ENCODE data around the gene COL12A1.

Gene COL12A1

DNA sequence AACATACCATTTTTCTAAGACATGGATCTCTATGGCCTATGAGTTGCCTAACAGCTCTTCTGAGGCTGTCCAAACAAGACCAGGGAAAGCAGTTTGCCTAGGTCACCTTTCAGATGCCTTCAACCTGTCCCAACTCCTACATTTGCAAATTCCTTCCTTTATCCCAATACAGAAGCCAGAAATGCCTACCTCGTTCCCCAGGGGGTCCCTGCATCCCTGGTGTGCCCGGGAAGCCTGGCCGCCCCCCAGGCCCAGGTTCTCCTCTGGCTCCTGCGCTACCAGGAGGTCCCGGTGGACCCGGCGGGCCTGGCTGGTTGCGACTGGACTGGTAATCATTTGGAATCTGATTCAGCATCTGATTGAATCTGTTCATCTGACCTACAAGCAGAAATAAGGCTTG, 115.9 kb downstream of the COL12A1 start:
- Mint-ChIP-seq H3K27ac (no peak overlapping the region), H3K4me3 (no peak overlapping the region), H3K27me3 (peaks cover 9% of the 10 kb centered on the region), H3K4me1 (no peaks in the 10 kb centered on the region), H3K9me3 (peaks cover 3% of the 10 kb centered on the region), H3K36me3 (no peaks in the 10 kb centered on the region)
- no peak for ATAC-seq

DNA sequence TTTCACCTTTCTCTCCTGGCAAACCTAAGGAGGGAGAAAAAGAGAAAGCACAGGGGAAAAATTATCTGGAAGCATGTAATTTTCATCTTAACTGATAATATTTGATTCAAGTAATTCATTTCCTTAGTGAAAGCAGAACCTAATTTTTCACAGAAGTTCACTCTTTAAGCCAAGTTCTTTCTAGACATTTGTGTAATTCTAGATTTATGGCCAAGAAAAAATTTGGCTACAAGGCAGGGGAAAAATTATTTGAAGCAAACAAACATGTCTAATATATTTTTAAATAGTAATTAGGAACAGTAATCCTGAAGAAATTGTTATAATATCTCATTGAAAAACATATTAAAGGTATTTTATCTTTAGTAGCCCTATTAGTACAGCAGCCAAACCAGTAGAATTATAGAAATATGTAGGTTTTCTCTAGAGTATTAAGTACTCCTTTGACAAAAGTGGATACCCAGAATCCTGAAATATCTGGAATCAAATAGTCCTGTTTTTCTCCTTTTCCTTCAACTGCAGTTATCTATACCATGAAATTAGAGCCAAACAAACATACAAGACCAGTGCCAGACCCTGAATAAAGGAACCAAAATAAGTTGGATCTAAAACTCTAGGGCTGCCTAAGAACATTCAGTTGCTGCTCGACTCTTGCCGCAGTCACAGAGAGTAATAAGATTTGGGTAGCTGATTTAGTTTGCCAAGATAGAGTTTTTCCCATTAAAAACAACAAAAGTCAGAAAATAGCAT, 116.5 kb downstream of the COL12A1 start:
- Mint-ChIP-seq H3K4me3 (no peak overlapping the region), H3K36me3 (no peaks in the 10 kb centered on the region), H3K27ac (no peak overlapping the region), H3K9me3 (peaks cover 3% of the 10 kb centered on the region), H3K27me3 (peaks cover 15% of the 10 kb centered on the region), H3K4me1 (no peaks in the 10 kb centered on the region)
- no peak for ATAC-seq

DNA sequence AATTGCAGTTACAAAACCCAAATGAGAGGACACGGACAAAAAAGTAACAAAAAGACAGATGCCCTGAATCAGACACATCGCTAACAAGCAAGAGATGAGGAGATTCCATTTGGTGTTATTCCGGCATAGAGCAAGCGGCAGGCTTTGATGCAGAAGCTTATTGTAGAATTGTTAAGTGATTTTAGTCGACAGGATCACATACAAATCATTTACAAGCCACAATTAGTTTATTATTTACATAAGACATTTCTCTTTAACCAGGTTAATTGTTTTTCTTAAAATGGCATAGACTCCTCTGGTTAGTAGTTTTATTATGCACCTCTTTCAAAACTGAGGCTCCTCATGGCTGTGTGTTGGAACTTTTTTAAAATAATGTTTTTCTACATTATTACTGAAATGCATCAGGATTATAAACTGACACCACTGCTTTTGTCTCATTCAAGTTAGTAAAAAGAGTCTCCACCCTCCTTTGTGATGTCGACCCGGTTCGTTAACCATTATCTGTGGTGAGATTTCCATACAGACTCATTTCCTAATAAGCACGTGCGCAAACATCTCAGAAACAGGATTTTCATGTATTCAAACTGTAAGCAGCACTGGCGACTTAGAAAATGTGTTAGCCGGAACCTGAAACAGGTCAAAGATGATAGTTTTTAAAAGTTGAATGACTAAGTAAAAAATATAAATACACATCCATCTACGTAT, 119.8 kb downstream of the COL12A1 start:
- H3K4me1 Mint-ChIP-seq, result no peaks in the 10 kb centered on the region
- no peak overlapping the region for H3K4me3 Mint-ChIP-seq
- H3K27ac Mint-ChIP-seq, result no peak overlapping the region
- no peaks in the 10 kb centered on the region for H3K36me3 Mint-ChIP-seq
- H3K9me3 Mint-ChIP-seq, result peaks cover 3% of the 10 kb centered on the region
- no peak for ATAC-seq
- peaks cover 19% of the 10 kb centered on the region for H3K27me3 Mint-ChIP-seq

DNA sequence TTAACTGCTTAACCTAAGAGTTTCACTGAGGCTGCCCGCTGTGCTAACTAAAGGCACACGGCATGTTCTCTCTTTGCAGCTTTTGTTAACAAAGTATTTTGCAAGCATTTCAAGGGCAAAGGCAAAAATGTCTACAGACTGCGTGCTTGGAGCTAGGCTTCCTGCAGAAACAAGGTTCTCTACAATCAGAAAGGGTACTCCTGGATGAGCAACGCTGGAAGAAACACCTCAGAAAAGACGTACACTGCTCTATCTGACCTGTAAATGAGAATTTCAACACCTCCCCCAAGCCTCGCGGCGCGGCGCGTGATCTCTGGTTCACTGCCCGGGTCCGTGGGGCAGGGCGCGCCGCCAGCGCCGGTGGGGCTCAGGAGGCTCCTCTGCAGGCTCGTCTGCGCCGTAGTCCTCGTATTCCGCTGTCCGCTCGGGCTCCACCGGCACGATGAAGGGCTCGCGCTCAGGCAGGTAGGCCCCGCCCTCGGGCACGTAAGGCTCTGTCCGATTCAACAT, 120.9 kb downstream of the COL12A1 start:
- peaks cover 3% of the 10 kb centered on the region for H3K9me3 Mint-ChIP-seq
- ATAC-seq, result no peak
- no peaks in the 10 kb centered on the region for H3K4me1 Mint-ChIP-seq
- H3K27me3 Mint-ChIP-seq, result peaks cover 19% of the 10 kb centered on the region
- H3K27ac Mint-ChIP-seq, result no peak overlapping the region
- no peak overlapping the region for H3K4me3 Mint-ChIP-seq
- H3K36me3 Mint-ChIP-seq, result no peaks in the 10 kb centered on the region

DNA sequence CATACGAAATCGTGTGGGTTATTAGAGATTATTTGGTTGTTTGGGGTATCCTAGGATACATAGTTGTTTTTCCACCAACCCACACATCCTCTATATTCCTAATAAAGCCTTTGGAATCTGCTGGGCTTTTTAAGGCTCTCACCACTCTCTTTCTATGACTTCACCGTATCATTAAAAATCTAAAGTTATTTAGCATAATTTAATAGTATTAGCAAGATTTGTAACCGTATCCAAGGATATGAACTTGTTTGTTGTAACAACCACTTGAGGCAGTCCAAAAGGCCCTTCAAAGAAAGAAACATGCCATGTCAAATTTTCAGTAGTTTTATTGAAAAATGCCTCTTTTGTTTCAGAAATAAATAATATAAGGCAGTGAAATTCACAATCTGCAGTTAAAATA, 121.8 kb downstream of the COL12A1 start:
- Mint-ChIP-seq H3K9me3 (peaks cover 3% of the 10 kb centered on the region), H3K36me3 (no peaks in the 10 kb centered on the region), H3K27me3 (peaks cover 19% of the 10 kb centered on the region), H3K4me1 (no peaks in the 10 kb centered on the region), H3K4me3 (no peak overlapping the region), H3K27ac (no peak overlapping the region)
- no peak for ATAC-seq

DNA sequence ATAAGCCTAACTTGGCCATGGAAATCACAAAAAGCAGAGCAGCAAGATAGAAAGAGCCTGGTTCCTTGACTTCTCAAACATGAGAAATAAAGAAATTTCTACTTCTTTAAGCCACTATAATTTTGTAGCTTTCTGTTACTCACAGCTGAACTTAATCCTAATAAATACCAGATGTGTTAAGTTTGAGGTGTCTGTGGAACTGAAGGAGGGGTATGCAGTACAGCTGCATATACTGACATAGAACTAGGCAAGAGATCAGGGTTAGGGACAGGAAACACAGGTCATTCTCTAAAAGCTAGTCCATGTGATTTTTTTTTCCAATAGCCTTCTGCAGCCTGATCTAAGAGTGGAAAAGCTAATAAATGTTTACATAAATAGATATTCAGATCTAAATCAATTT, 123.9 kb downstream of the COL12A1 start:
- no peak for ATAC-seq
- no peaks in the 10 kb centered on the region for H3K9me3 Mint-ChIP-seq
- H3K27ac Mint-ChIP-seq, result no peak overlapping the region
- no peaks in the 10 kb centered on the region for H3K4me1 Mint-ChIP-seq
- H3K36me3 Mint-ChIP-seq, result no peaks in the 10 kb centered on the region
- H3K4me3 Mint-ChIP-seq, result no peak overlapping the region
- H3K27me3 Mint-ChIP-seq, result peaks cover 19% of the 10 kb centered on the region

DNA sequence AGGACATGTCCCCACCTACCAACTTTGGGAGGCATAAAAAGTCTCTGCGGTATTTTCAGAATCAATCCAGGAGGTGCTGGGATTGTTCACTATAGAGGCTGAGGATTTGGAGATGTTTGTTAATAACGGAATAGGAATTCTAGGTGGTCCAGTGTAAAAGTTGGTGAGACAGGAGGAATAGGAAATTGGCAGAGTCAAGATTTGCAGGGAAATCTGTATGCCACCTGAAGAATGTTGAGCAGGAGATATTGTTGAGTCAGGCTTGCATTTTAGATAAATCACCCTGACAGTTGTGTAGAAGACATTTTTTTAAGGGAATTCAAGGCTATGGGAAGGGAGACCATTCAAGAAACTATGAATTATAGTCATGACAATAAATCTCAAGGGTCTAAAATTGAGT, 124.8 kb downstream of the COL12A1 start:
- peaks cover 19% of the 10 kb centered on the region for H3K27me3 Mint-ChIP-seq
- no peaks in the 10 kb centered on the region for H3K36me3 Mint-ChIP-seq
- H3K27ac Mint-ChIP-seq, result no peak overlapping the region
- H3K4me3 Mint-ChIP-seq, result no peak overlapping the region
- no peaks in the 10 kb centered on the region for H3K9me3 Mint-ChIP-seq
- H3K4me1 Mint-ChIP-seq, result no peaks in the 10 kb centered on the region
- ATAC-seq, result no peak

DNA sequence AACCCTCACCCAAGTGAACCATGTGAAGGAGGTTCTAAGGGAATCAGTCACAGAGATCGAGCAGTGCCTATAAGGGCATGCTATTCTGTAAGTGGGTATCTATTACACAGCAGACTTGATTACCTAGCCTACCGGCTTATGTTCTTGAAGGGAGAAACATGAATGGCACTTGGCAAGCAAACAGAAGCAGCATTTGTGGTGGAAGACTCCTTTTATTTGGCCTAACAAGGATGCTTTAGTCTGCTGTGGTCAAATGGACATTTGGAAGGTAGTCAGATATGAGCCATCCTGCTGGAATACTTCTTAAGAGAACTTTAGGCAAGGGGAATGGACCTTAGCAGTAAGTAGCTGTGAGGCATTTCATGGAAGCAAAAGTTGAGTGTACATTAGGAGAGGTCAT, 126.3 kb downstream of the COL12A1 start:
- ATAC-seq, result no peak
- Mint-ChIP-seq H3K27me3 (peaks cover 6% of the 10 kb centered on the region), H3K9me3 (no peaks in the 10 kb centered on the region), H3K36me3 (no peaks in the 10 kb centered on the region), H3K4me3 (no peak overlapping the region), H3K27ac (no peak overlapping the region), H3K4me1 (no peaks in the 10 kb centered on the region)

DNA sequence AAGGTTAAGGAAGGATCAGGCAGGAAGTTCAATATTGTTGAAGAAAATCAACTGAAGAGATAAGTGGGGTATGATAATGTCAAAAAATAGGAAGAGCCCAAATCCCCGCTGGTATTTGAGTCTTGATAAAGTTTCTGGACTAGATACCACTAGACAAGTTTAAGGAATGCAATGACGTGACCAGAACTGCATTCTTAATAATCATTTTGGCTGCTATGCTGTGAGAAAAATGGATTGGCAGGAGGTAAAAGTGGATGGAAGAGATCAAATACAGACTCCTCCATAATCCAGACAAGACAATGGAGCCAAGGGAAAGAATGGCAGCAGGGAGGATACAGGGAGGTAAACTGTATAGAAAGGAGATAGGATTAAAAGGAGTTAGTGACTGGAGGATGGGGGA, 128.2 kb downstream of the COL12A1 start:
- no peaks in the 10 kb centered on the region for H3K36me3 Mint-ChIP-seq
- no peaks in the 10 kb centered on the region for H3K27me3 Mint-ChIP-seq
- H3K27ac Mint-ChIP-seq, result no peak overlapping the region
- H3K4me3 Mint-ChIP-seq, result no peak overlapping the region
- H3K9me3 Mint-ChIP-seq, result no peaks in the 10 kb centered on the region
- ATAC-seq, result no peak
- no peaks in the 10 kb centered on the region for H3K4me1 Mint-ChIP-seq

DNA sequence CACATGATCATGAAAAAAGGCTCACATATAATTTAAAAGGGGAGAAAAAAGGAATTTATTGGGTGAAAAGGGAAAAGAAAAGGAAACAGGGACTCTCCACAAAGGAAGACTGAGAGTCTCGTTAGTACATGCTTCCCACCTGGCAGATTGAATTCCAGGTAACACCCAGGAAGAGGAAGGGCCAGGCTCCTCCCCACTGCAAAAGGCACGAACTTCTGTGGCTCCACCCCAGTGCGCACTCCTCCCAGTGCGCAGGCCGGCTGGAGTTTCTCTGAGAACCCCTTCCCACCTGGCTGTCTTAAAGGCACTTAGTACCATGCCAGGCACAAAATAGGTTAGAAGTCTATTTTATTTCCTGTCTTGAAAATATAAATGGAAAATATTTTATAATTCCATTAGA, 129.8 kb downstream of the COL12A1 start:
- Mint-ChIP-seq H3K4me1 (no peaks in the 10 kb centered on the region), H3K4me3 (no peak overlapping the region), H3K27me3 (no peaks in the 10 kb centered on the region), H3K36me3 (no peaks in the 10 kb centered on the region), H3K27ac (no peak overlapping the region), H3K9me3 (no peaks in the 10 kb centered on the region)
- ATAC-seq, result no peak

DNA sequence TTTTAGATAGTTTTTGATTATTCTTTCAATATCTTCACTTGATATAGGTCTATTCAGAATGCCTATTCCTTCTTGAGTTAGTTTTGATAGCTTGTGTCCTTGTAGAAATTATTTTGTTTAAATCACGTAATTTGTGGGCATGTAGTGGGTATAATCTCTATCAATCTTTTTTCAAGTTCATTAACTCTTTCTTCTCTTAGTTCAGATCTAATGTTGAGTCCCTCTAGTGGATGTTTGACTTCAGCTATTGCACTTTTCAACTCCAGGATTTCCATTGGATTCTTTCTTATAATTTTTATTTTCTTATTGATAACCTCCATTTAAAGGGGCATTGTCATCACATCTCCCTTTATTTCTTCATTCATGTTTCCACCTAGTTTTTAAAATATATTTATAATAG, 135.6 kb downstream of the COL12A1 start:
- Mint-ChIP-seq H3K27me3 (no peaks in the 10 kb centered on the region), H3K4me3 (no peak overlapping the region), H3K4me1 (no peaks in the 10 kb centered on the region), H3K9me3 (peaks cover 3% of the 10 kb centered on the region), H3K27ac (no peak overlapping the region), H3K36me3 (no peaks in the 10 kb centered on the region)
- no peak for ATAC-seq

DNA sequence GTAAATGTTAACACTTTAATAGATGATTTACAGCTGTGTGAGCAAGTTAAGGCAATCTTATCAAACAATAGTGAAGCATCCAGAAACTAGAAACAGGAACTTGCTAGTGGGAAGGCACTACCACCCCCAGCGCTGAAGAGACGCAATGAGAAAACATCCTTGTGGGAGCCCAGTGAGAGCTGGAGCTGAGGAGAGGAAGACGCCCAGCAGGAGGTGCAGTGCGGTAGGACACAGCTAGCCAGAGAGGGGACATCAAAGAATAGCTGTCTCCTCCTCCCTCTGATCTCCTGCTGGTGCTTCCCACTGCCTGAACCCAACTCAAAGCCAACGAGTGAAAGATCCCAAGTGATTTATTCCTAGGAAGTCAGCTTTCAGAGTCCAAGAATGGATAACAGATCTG, 140.3 kb downstream of the COL12A1 start:
- Mint-ChIP-seq H3K9me3 (peaks cover 7% of the 10 kb centered on the region), H3K4me3 (no peak overlapping the region), H3K27ac (no peak overlapping the region), H3K27me3 (no peaks in the 10 kb centered on the region), H3K4me1 (no peaks in the 10 kb centered on the region), H3K36me3 (no peaks in the 10 kb centered on the region)
- ATAC-seq, result no peak

DNA sequence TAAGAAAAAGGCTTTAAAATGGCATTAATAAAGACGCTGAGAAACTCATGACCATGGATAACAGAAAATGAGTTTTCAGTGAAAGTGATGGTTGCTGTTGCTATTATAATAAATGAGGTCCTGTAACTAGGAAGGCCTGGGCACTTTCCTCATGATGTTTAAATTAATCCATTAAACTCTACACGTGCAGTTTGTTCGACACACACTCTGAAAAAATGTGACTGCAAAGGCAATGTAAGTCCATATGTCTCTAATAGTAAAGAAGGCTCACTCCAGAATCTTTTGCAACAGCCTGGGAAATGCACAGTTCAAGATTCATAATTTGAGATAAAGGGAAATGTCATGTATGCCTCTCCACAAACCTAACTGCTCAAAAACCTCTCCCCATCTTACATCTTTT, 153.4 kb downstream of the COL12A1 start:
- H3K4me1 Mint-ChIP-seq, result no peaks in the 10 kb centered on the region
- H3K4me3 Mint-ChIP-seq, result no peak overlapping the region
- H3K9me3 Mint-ChIP-seq, result peaks cover 8% of the 10 kb centered on the region
- no peak for ATAC-seq
- no peaks in the 10 kb centered on the region for H3K36me3 Mint-ChIP-seq
- no peak overlapping the region for H3K27ac Mint-ChIP-seq
- H3K27me3 Mint-ChIP-seq, result no peaks in the 10 kb centered on the region

DNA sequence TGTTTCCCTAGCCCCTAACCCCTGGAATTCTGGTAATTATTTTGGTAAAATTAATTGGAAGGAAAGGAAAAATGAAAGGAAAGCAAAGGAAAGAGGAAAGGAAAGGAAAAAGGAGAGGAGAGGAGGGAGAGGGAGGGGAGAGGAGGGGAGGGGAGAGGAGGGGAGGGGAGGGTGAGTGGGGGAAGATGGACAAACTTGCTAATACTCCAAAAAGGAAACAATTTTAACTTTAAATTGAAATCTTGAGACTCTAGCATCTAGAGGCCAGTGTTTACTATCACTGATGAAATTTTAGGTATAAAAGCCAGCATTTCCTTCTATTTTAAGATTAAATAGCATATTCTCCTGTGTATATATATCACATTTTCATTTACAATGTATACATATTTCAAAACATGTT, 156.5 kb downstream of the COL12A1 start:
- no peak overlapping the region for H3K27ac Mint-ChIP-seq
- no peaks in the 10 kb centered on the region for H3K27me3 Mint-ChIP-seq
- no peaks in the 10 kb centered on the region for H3K4me1 Mint-ChIP-seq
- no peak overlapping the region for H3K4me3 Mint-ChIP-seq
- no peaks in the 10 kb centered on the region for H3K36me3 Mint-ChIP-seq
- no peak for ATAC-seq
- H3K9me3 Mint-ChIP-seq, result peaks cover 8% of the 10 kb centered on the region

DNA sequence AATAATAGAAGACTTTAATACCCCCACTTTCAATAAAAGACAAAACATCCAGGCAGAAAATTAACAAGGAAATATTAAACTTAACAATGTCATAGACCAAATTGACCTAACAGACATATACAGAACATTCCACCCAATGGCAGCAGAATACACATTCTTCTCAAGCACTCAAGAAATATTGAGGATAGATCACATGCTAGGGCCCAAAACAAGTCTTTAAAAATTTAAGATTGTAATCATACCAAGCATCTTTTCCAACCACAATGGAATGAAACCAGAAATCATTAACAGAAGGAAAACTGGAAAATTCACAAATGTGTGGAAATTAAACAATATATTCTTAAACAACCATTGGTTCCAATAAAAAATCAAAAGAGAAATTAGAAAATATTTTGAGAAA, 161.0 kb downstream of the COL12A1 start:
- no peaks in the 10 kb centered on the region for H3K27me3 Mint-ChIP-seq

DNA sequence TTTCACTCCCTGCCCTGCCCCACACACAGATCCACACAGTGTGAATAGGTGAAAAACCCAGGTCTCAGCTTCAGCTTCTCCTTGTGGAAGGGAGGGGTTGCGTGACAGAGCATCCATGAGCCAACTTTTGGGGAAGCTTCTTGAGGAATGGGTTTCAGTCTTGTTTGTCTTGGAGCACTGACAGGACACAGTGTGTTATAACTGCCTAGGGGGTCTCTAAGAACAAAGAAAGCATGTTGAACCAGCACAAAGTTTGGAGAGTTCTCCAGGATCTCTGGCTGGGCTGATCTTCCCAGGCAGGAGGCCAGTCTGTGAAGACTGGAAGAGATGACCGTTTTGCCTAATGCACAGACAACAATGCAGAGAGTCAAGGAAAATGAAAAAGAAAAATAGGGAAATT, 164.5 kb downstream of the COL12A1 start:
- Mint-ChIP-seq H3K4me3 (no peak overlapping the region), H3K36me3 (no peaks in the 10 kb centered on the region), H3K4me1 (no peaks in the 10 kb centered on the region), H3K27ac (no peak overlapping the region), H3K9me3 (peaks cover 14% of the 10 kb centered on the region), H3K27me3 (no peaks in the 10 kb centered on the region)
- ATAC-seq, result no peak

More for the DNA sequence above, 161.0 kb downstream of the COL12A1 start:
- Mint-ChIP-seq H3K4me3 (no peak overlapping the region), H3K4me1 (no peaks in the 10 kb centered on the region), H3K27ac (no peak overlapping the region), H3K9me3 (peaks cover 22% of the 10 kb centered on the region), H3K36me3 (no peaks in the 10 kb centered on the region)
- ATAC-seq, result no peak
